Effector memory CD4-positive, alpha-beta T cell (primary cell): ENCODE data around the gene SH3PXD2B.

Source experiments
- DNase-seq, 3 donors: peaks; one replicate each; pipeline ENCODE4 v3.0.0-alpha.2; 2020
- H3K27ac ChIP-seq: 2 replicates; pipeline ENCODE4 v1.7.0; 2013; ENCODE audit warnings: mild to moderate bottlenecking, low read length, moderate library complexity; ENCODE audit not compliant: insufficient read depth, poor library complexity, severe bottlenecking
- H3K27me3 ChIP-seq: replicated peaks from 2 replicates; pipeline ENCODE4 v1.7.0; 2013; ENCODE audit warnings: mild to moderate bottlenecking, low read length; ENCODE audit not compliant: insufficient read depth, control insufficient read depth, poor library complexity, severe bottlenecking
- H3K36me3 ChIP-seq: 2 replicates; pipeline ENCODE4 v1.7.0; 2013; ENCODE audit warnings: mild to moderate bottlenecking, low read length, moderate library complexity; ENCODE audit not compliant: control insufficient read depth, insufficient read depth
- H3K4me1 ChIP-seq: 2 replicates; pipeline ENCODE4 v1.7.0; 2013; ENCODE audit warnings: low read length, mild to moderate bottlenecking; ENCODE audit not compliant: control insufficient read depth, insufficient read depth, poor library complexity, severe bottlenecking
- H3K4me3 ChIP-seq: 2 replicates; pipeline ENCODE4 v1.7.0; 2013; ENCODE audit warnings: low read length, low read depth, mild to moderate bottlenecking; ENCODE audit not compliant: insufficient read depth, poor library complexity, severe bottlenecking
- H3K9me3 ChIP-seq: 2 replicates; pipeline ENCODE4 v1.7.0; 2013; ENCODE audit warnings: mild to moderate bottlenecking, low read length, moderate library complexity; ENCODE audit not compliant: control insufficient read depth

SH3PXD2B gene

GRCh38 chr5:172493906-172494305 lies 39.6 kb upstream of the SH3PXD2B start:
- no peak overlapping the region for H3K4me3 ChIP-seq
- DNase-seq: no peak
- no peaks in the 10 kb centered on the region for H3K36me3 ChIP-seq
- no peaks in the 10 kb centered on the region for H3K27me3 ChIP-seq
- H3K9me3 ChIP-seq: no peaks in the 10 kb centered on the region
- H3K27ac ChIP-seq: no peak overlapping the region
- no peaks in the 10 kb centered on the region for H3K4me1 ChIP-seq

- Histone ChIP-seq H3K4me1 (no peaks in the 10 kb centered on the region), H3K4me3 (no peak overlapping the region), H3K9me3 (no peaks in the 10 kb centered on the region), H3K36me3 (no peaks in the 10 kb centered on the region), H3K27me3 (no peaks in the 10 kb centered on the region), H3K27ac (no peak overlapping the region)
- no peak for DNase-seq
Measured at GRCh38 chr5:172493461-172493860, 39.1 kb upstream of the SH3PXD2B start.

GRCh38 chr5:172493002-172493401 lies 38.7 kb upstream of the SH3PXD2B start:
- H3K4me1 ChIP-seq: no peaks in the 10 kb centered on the region
- no peak overlapping the region for H3K4me3 ChIP-seq
- H3K9me3 ChIP-seq: no peaks in the 10 kb centered on the region
- no peaks in the 10 kb centered on the region for H3K27me3 ChIP-seq
- H3K36me3 ChIP-seq: no peaks in the 10 kb centered on the region
- no peak for DNase-seq
- no peak overlapping the region for H3K27ac ChIP-seq

- Histone ChIP-seq H3K36me3 (no peaks in the 10 kb centered on the region), H3K27me3 (no peaks in the 10 kb centered on the region), H3K9me3 (no peaks in the 10 kb centered on the region), H3K27ac (no peak overlapping the region), H3K4me1 (no peaks in the 10 kb centered on the region), H3K4me3 (no peak overlapping the region)
- DNase-seq: no peak
Measured at GRCh38 chr5:172492097-172492840, 37.9 kb upstream of the SH3PXD2B start.

- Histone ChIP-seq H3K36me3 (no peaks in the 10 kb centered on the region), H3K4me1 (no peaks in the 10 kb centered on the region), H3K27me3 (no peaks in the 10 kb centered on the region), H3K9me3 (no peaks in the 10 kb centered on the region), H3K4me3 (no peak overlapping the region), H3K27ac (no peak overlapping the region)
- DNase-seq: no peak
Measured at GRCh38 chr5:172491481-172491880, 37.2 kb upstream of the SH3PXD2B start.

GRCh38 chr5:172490514-172491461 lies 36.5 kb upstream of the SH3PXD2B start:
- no peaks in the 10 kb centered on the region for H3K9me3 ChIP-seq

GRCh38 chr5:172488221-172488620 lies 33.9 kb upstream of the SH3PXD2B start:
- no peaks in the 10 kb centered on the region for H3K4me1 ChIP-seq
- H3K27me3 ChIP-seq: no peaks in the 10 kb centered on the region
- H3K9me3 ChIP-seq: no peaks in the 10 kb centered on the region
- H3K36me3 ChIP-seq: no peaks in the 10 kb centered on the region
- DNase-seq: no peak
- no peak overlapping the region for H3K4me3 ChIP-seq
- H3K27ac ChIP-seq: no peak overlapping the region

More at GRCh38 chr5:172490514-172491461, 36.5 kb upstream of the SH3PXD2B start:
- DNase-seq: no peak
- Histone ChIP-seq H3K36me3 (no peaks in the 10 kb centered on the region), H3K27ac (no peak overlapping the region), H3K4me3 (no peak overlapping the region), H3K27me3 (no peaks in the 10 kb centered on the region), H3K4me1 (no peaks in the 10 kb centered on the region)

- Histone ChIP-seq H3K9me3 (no peaks in the 10 kb centered on the region), H3K27me3 (no peaks in the 10 kb centered on the region)
- DNase-seq: no peak
Measured at GRCh38 chr5:172487671-172488070, 33.3 kb upstream of the SH3PXD2B start.

GRCh38 chr5:172486912-172487311 lies 32.6 kb upstream of the SH3PXD2B start:
- no peak overlapping the region for H3K27ac ChIP-seq
- H3K36me3 ChIP-seq: no peaks in the 10 kb centered on the region
- H3K4me3 ChIP-seq: no peak overlapping the region
- H3K27me3 ChIP-seq: no peaks in the 10 kb centered on the region
- H3K4me1 ChIP-seq: no peaks in the 10 kb centered on the region
- H3K9me3 ChIP-seq: no peaks in the 10 kb centered on the region
- no peak for DNase-seq

More at GRCh38 chr5:172487671-172488070, 33.3 kb upstream of the SH3PXD2B start:
- Histone ChIP-seq H3K36me3 (no peaks in the 10 kb centered on the region), H3K27ac (no peak overlapping the region), H3K4me3 (no peak overlapping the region), H3K4me1 (no peaks in the 10 kb centered on the region)

- H3K9me3 ChIP-seq: no peaks in the 10 kb centered on the region
- no peaks in the 10 kb centered on the region for H3K36me3 ChIP-seq
- no peaks in the 10 kb centered on the region for H3K27me3 ChIP-seq
- H3K27ac ChIP-seq: no peak overlapping the region
- no peak for DNase-seq
- H3K4me3 ChIP-seq: no peak overlapping the region
- no peaks in the 10 kb centered on the region for H3K4me1 ChIP-seq
Measured at GRCh38 chr5:172486451-172486850, 32.1 kb upstream of the SH3PXD2B start.
